HL-60 (cell line): Measurements from ENCODE around the gene AHSG.
A peak's percentile ranks its signal among the peaks of the same experiment; 100 is the strongest.

ENCODE experiments used
- DNase-seq, 2 experiments: peaks; one replicate each; pipeline ENCODE4 v3.0.0-alpha.2; 2010 to 2020; ENCODE audit warnings: low read depth in 1 of 2, low spot score in 1 of 2
- H3K27ac ChIP-seq: fragments of 250-450 bp; sonication (Bioruptor Pico); replicated peaks from 2 replicates; pipeline ENCODE4 v1.5.1; 2020; ENCODE audit warnings: mild to moderate bottlenecking, moderate library complexity
- H3K27me3 ChIP-seq: fragments of 250-450 bp; sonication (Bioruptor Pico); 2 replicates; pipeline ENCODE4 v1.5.1; 2021; ENCODE audit warnings: mild to moderate bottlenecking, moderate library complexity; ENCODE audit not compliant: insufficient read depth, poor library complexity, severe bottlenecking
- H3K4me3 ChIP-seq: replicated peaks from 2 replicates; pipeline ENCODE4 v1.5.1; 2011; ENCODE audit warnings: mild to moderate bottlenecking, control low read depth, low read length; ENCODE audit not compliant: insufficient read depth
- CTCF ChIP-seq: IDR thresholded peaks from one replicate; pipeline ENCODE4 v1.5.1; 2011; ENCODE audit warnings: low read length, control low read depth, inconsistent platforms; ENCODE audit not compliant: insufficient read depth
- GABPA ChIP-seq: IDR thresholded peaks from 2 replicates; pipeline ENCODE4 v1.6.1; 2012; ENCODE audit warnings: low read depth
- POLR2AphosphoS5 ChIP-seq: IDR thresholded peaks from 2 replicates; pipeline ENCODE4 v1.6.1; 2012; ENCODE audit warnings: low read depth
- REST ChIP-seq: IDR thresholded peaks from 2 replicates; pipeline ENCODE4 v1.6.1; 2012; ENCODE audit warnings: low read depth; ENCODE audit not compliant: insufficient replicate concordance
- SPI1 ChIP-seq: IDR thresholded peaks from 2 replicates; pipeline ENCODE4 v1.6.1; 2012; ENCODE audit warnings: low read depth, mild to moderate bottlenecking, borderline replicate concordance

AHSG gene

GRCh38 chr3:186665625-186666188, 52.8 kb downstream of the AHSG start, which contains the start of gene HRG:
Gene HRG, plus strand, starts transcription at chr3:186666014. Its CDS starts 18 bp downstream, at chr3:186666032.
- DNase-seq: no peak
- no peak for TF ChIP-seq POLR2AphosphoS5
- no peak for TF ChIP-seq REST
- TF ChIP-seq SPI1: no peak
- no peak for TF ChIP-seq GABPA
- no peak for TF ChIP-seq CTCF
- Histone ChIP-seq H3K27ac (no peak within 1 kb of the TSS), H3K27me3 (no peaks in the 10 kb centered on the region), H3K4me3 (no peak within 1 kb of the TSS)

- Histone ChIP-seq H3K4me3 (no peak overlapping the region), H3K27ac (no peak overlapping the region), H3K27me3 (no peaks in the 10 kb centered on the region)
- TF ChIP-seq REST (no peak), POLR2AphosphoS5 (no peak), GABPA (no peak), CTCF (no peak), SPI1 (no peak)
- DNase-seq: no peak
Observed at GRCh38 chr3:186668426-186668825, 55.6 kb downstream of the AHSG start.

GRCh38 chr3:186669378-186670084, 56.7 kb downstream of the AHSG start:
- TF ChIP-seq SPI1: no peak
- no peak for TF ChIP-seq POLR2AphosphoS5
- no peak for TF ChIP-seq GABPA
- no peak for TF ChIP-seq CTCF
- TF ChIP-seq REST: no peak
- peak in 1 of 2 experiments; percentile 4 for DNase-seq
- Histone ChIP-seq H3K4me3 (no peak overlapping the region), H3K27ac (no peak overlapping the region), H3K27me3 (no peaks in the 10 kb centered on the region)
